Measurements from ENCODE around the gene ISL1.

DNA sequence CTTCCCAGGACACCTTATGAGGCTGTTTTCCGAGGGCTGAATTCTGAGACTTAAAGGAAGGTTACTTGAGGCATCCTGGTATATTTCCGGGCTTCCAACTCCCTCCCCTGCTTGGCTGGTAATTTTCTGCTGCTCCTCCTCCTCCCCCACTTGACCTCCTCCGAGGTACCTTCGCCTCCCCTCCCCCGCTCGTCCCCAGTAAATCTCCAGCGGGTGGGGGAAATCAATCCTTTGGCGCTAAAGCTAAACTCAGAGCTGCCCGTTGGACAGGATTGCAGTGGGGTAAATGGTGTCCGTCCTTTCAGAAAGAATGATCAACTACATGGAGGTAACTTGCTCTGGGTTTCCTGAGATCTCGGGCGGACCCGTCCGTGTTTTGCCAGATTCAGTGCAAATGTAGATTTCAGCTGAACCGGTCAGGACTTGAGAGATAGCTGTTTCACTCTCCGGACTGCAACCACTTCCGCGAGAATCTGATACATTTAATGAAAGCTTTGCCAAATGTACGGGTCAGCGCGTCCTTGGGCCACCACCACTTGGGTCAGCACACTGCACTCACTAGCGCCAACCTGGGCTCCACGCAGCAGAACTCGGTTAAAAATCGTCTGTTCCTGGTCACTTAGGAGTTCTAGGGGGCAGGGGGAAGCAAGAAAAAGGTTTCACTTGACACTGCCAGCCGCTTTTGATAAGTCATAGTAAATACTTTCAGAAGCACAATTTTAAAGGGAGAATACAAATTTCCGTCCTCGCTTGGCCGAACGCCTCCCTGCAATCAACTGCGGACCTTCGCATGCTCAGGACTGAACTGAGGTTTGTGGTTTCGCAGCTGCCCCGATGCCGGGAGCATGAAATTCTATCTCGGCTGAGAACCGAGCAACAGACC, 4.6 kb upstream of the ISL1 start:
- TF ChIP-seq POLR2A (IDR thresholded peaks at IDR 0.05; ENCODE audit: low read depth, low read length): no peak
- TF ChIP-seq TAF1 (IDR thresholded peaks at IDR 0.05; ENCODE audit: low read depth, low read length): no peak
